HEK293T (cell line): Measurements from ENCODE around the gene TRIM5.

ENCODE experiments used
- ARNT ChIP-seq: fragments of 450-650 bp; IDR thresholded peaks from 2 replicates; pipeline ENCODE4 v1.6.1; 2017; ENCODE audit warnings: mild to moderate bottlenecking
- BHLHE40 ChIP-seq: fragments of 450-650 bp; IDR thresholded peaks from 2 replicates; pipeline ENCODE4 v1.6.1; 2016; ENCODE audit warnings: mild to moderate bottlenecking, moderate library complexity, borderline replicate concordance
- FOXA1 ChIP-seq: fragments of 450-650 bp; IDR thresholded peaks from 2 replicates; pipeline ENCODE4 v1.6.1; 2016; ENCODE audit warnings: mild to moderate bottlenecking
- FOXK2 ChIP-seq: fragments of 450-650 bp; IDR thresholded peaks from 2 replicates; pipeline ENCODE4 v1.6.1; 2016; ENCODE audit warnings: mild to moderate bottlenecking
- FOXM1 ChIP-seq: fragments of 450-650 bp; IDR thresholded peaks from 2 replicates; pipeline ENCODE4 v1.6.1; 2017; ENCODE audit warnings: mild to moderate bottlenecking, borderline replicate concordance
- LEF1 ChIP-seq: fragments of 450-650 bp; IDR thresholded peaks from 2 replicates; pipeline ENCODE4 v1.6.1; 2017; ENCODE audit warnings: mild to moderate bottlenecking, borderline replicate concordance
- NFRKB ChIP-seq: fragments of 450-650 bp; IDR thresholded peaks from 2 replicates; pipeline ENCODE4 v1.6.1; 2016; ENCODE audit warnings: mild to moderate bottlenecking, moderate library complexity
- SP1 ChIP-seq: fragments of 450-650 bp; IDR thresholded peaks from 2 replicates; pipeline ENCODE4 v1.6.1; 2017
- TARDBP ChIP-seq: fragments of 450-650 bp; IDR thresholded peaks from 2 replicates; pipeline ENCODE4 v1.6.1; 2016

DNA sequence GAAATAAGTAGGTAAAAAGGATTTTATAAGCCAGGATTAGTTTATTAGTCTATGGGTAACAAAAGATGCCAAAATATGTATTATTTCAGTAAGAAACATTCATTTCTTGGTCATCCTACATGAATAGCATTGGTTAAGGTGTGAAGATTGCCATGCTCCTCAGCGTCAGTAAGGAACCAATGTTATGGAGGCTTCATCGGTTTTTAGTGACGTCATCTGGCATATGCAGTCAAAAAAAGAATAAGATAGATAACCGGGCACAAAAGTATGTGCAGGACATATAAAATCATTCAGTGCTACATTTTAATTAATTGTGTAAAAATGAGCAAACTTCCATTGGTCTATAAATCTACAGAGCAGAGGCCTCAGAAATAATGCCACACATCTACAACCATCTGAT lies 29.4 kb downstream of the TRIM5 start:
- TF ChIP-seq FOXM1 (no peak), BHLHE40 (no peak), NFRKB (no peak), SP1 (no peak), ARNT (no peak), FOXA1 (no peak), LEF1 (no peak), TARDBP (no peak), FOXK2 (no peak)
